ENCODE data around the gene ETV5. TPM values are rescaled to one million over a fixed set of nuclear protein-coding genes. Genes with fewer than 3 reads are reported as not detected.

The ETV5 gene
- total and polyA plus RNA-seq, 9 of the 15 experiments (the other 6 are each of a cell fraction or from before 2014, with no cell fraction given) = 9.2 to 25.9 (median 15.9) TPM

DNA sequence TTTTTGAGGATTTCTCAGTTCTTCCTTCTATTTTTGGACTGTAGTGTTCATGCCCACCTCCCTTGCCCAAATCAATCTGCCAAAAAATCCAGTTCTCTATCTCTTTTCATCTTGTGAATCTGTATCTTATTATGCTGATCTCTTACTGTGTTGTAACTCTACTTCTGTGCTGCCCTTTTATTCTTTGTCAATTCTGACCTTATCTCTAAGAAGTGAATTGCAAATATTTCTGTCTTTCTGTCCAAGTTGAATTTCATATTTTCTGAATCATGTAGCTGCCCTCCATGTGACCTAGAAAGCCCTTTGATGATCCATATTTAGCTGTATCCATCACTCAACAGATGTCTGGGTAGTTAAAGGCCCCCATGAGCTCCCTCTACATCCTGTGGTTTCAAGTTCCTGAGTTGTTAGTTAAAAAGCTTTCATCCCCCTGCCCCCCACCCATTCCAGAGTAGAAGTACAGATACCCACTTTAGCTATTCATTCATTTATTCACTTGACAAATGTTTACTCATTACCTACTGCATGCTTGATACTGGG is 33.6 kb upstream of the ETV5 start:
- Histone ChIP-seq H3K9me1 (ENCODE audit: control insufficient read depth, insufficient read depth, low read length) (no peaks in the 10 kb centered on the region), H3K9ac (ENCODE audit: insufficient read depth in 1 of 2, low read depth in 2 of 2, low read length in 2 of 2) (no peak overlapping the region), H3K4me3 (no peak overlapping the region), H3K27ac (ENCODE audit: extremely low read depth, low read depth, low read length) (no peak overlapping the region), H4K20me1 (replicated peaks; ENCODE audit: control insufficient read depth, insufficient read depth, low read length) (no peaks in the 10 kb centered on the region), H3K79me2 (ENCODE audit: control insufficient read depth, insufficient read depth, low read length) (no peaks in the 10 kb centered on the region), H3K27me3 (ENCODE audit: control insufficient read depth in 2 of 2, insufficient read depth in 2 of 2, low read length in 2 of 2) (peaks cover 19 to 35% of the 10 kb centered on the region in 2 experiments; a peak in 4 of 5 replicates), H3K36me3 (ENCODE audit: control insufficient read depth, insufficient read depth, low read length) (no peaks in the 10 kb centered on the region), H3K4me1 (replicated peaks in 1 of 2; ENCODE audit: control insufficient read depth in 2 of 2, insufficient read depth in 2 of 2, low read length in 2 of 2) (no peaks in the 10 kb centered on the region), H3K9me3 (replicated peaks; ENCODE audit: control insufficient read depth, insufficient read depth, low read depth, low read length) (no peaks in the 10 kb centered on the region), H2AFZ (ENCODE audit: low read depth, low read length) (no peak overlapping the region), H3K4me2 (ENCODE audit: insufficient read depth, low read length) (no peak overlapping the region)
- no TSS peak for BruUV-seq (replicated peaks)
- intact Hi-C loops (cut with micrococcal nuclease) = no loop called here
- in situ Hi-C loops (cut with MboI) = no loop called here
- TF ChIP-seq TEAD2 (tag; IDR thresholded peaks at IDR 0.05) = no peak
- no peak for TF ChIP-seq SMARCE1 (IDR thresholded peaks at IDR 0.05)
- no peak for TF ChIP-seq SNRNP70 (optimal IDR thresholded peaks at IDR 0.05; ENCODE audit: low read depth, low read length)
- TF ChIP-seq POLR3G (IDR thresholded peaks at IDR 0.05; ENCODE audit: extremely low read depth, insufficient read length, insufficient replicate concordance) = no peak
- no peak for TF ChIP-seq ZNF354B (CRISPR knock-in tag; IDR thresholded peaks at IDR 0.05)
- no peak for TF ChIP-seq NUFIP1 (IDR thresholded peaks at IDR 0.05; ENCODE audit: partially characterized antibody)
- no peak for TF ChIP-seq CHD2 (IDR thresholded peaks at IDR 0.05; ENCODE audit: low read depth, low read length)
- TF ChIP-seq RHOXF2B (CRISPR knock-in tag; conservative IDR thresholded peaks at IDR 0.05) = no peak
- TF ChIP-seq, protein P1, sequence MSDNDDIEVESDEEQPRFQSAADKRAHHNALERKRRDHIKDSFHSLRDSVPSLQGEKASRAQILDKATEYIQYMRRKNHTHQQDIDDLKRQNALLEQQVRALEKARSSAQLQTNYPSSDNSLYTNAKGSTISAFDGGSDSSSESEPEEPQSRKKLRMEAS (CRISPR knock-in tag; IDR thresholded peaks at IDR 0.05) = no peak
- TF ChIP-seq, protein P2, sequence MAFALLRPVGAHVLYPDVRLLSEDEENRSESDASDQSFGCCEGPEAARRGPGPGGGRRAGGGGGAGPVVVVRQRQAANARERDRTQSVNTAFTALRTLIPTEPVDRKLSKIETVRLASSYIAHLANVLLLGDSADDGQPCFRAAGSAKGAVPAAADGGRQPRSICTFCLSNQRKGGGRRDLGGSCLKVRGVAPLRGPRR (CRISPR knock-in tag; IDR thresholded peaks at IDR 0.05) = no peak
- CTCF ChIA-PET (ENCODE audit: low intra/inter-chr PET ratio) = no interaction called here
- FAIRE-seq = no peak
- POLR2A ChIA-PET = interaction anchor here (0.7 kb wide), 1 partner anchor 13 kb away, joined by 3 read pairs; no protein-coding TSS in a partner anchor
- no peak for ATAC-seq
- DNase-seq (ENCODE audit: extremely low read depth in 1 of 4, low spot score in 3 of 4) = no peak

All from K562 (cell line).